Kidney epithelial cell (primary cell): Measurements from ENCODE around the gene ALK. TPM values are rescaled to one million over a fixed set of nuclear protein-coding genes. Genes with fewer than 3 reads are reported as not detected.

ENCODE experiments used
- DNase-seq: peaks from one replicate; pipeline ENCODE4 v3.0.0-alpha.2; 2010; ENCODE audit warnings: low read depth
- H3K27me3 ChIP-seq: 2 replicates; pipeline ENCODE4 v1.6.0; 2011; ENCODE audit warnings: low read length; ENCODE audit not compliant: control insufficient read depth, insufficient read depth
- H3K36me3 ChIP-seq: 2 replicates; pipeline ENCODE4 v1.5.1; 2011; ENCODE audit warnings: low read length; ENCODE audit not compliant: control insufficient read depth, insufficient read depth
- H3K4me3 ChIP-seq: 2 replicates; pipeline ENCODE4 v1.5.1; 2011; ENCODE audit warnings: low read depth, mild to moderate bottlenecking, control low read depth, low read length
- total RNA-seq: library from RNA; depleted of rRNA; stranded (reverse); fragments of >200 nt; gene quantifications from 2 replicates; pipeline ENCODE4 v1.2.3, GENCODE V29; 2015
- TF ChIP-seq, protein P1 (sequence below): IDR thresholded peaks from 2 replicates; pipeline ENCODE4 v1.5.1; 2011; ENCODE audit warnings: mild to moderate bottlenecking, moderate library complexity, low read length, control low read depth, inconsistent platforms; ENCODE audit not compliant: insufficient read depth, poor library complexity, severe bottlenecking

Gene ALK
- total RNA-seq, 1 donor from 2014 or later = not detected

DNA sequence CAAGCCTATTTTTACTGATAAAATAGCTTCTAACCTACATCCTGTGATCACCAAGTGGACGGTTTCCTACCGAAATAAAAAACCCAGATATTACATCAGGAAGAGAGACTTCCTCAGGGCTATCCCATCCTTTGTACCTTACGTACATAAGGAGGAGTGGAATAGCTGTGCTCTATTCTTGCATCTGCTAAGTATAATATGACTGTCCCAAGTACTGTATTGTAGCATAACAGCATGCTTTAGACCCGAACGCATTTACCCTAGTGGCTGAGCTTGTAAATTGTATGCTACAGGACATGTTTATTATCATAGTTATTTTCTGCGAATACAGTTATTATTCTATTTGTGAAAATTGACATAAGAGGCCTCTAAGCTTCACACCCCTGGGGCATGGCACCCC lies 503.8 kb downstream of the ALK start:
- TF ChIP-seq, protein P1, sequence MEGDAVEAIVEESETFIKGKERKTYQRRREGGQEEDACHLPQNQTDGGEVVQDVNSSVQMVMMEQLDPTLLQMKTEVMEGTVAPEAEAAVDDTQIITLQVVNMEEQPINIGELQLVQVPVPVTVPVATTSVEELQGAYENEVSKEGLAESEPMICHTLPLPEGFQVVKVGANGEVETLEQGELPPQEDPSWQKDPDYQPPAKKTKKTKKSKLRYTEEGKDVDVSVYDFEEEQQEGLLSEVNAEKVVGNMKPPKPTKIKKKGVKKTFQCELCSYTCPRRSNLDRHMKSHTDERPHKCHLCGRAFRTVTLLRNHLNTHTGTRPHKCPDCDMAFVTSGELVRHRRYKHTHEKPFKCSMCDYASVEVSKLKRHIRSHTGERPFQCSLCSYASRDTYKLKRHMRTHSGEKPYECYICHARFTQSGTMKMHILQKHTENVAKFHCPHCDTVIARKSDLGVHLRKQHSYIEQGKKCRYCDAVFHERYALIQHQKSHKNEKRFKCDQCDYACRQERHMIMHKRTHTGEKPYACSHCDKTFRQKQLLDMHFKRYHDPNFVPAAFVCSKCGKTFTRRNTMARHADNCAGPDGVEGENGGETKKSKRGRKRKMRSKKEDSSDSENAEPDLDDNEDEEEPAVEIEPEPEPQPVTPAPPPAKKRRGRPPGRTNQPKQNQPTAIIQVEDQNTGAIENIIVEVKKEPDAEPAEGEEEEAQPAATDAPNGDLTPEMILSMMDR = no peak
- Histone ChIP-seq H3K27me3 (peaks cover 6% of the 10 kb centered on the region), H3K36me3 (no peaks in the 10 kb centered on the region), H3K4me3 (no peak overlapping the region)
- DNase-seq = no peak

DNA sequence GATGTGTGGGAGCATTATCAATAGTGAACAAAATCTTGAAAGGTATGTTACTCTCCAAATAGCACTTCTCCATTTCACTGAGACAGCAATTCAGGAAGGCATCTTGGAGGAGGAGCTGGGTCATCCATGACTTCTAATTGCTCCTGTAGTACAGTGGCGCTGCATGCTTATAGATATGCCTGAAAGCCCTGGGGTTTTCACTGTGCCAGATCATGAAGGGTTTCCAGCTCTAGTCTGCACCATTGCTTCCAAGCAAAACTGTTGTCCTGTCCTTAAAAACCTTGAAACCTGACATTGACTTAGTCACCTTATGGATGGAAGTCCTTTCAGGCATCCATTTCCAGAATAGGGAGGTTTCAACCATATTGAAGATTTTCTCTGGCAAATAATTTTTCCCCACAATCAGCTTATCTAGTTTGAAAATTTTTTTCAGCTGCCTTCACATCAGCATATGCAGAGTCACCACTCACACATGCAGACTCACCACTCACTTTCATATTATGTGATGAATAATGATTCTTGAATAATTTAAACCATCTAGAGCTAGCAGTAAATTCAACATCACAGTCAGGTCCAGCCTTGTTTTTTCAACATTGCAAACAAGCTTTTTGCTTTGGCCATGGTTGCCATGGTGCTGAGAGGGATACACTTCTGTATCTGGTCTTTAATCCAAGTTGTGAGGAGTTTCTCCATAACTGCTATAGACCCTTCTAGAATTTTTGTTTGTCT lies 509.0 kb downstream of the ALK start:
- DNase-seq = no peak

DNA sequence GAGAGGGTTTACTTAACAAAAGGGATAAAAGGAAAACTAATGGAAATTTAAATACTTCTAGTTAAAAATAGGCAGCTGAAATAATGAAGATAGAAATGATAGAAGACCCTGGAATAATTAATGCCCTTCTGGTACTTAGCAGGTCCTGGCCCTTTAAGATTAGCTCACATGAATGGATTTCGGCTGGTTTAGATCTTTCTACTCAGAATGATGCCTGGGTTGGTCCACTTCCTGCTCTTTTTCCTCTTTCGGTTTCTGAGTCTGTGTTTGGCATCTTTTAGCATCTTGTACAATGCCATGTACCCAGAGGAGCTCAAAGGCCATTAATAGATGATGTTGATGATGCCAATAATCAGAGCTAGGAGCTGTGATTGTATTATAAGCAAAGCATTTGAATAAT lies 515.7 kb downstream of the ALK start:
- DNase-seq = no peak
- TF ChIP-seq, protein P1 = no peak

More for the DNA sequence above, 509.0 kb downstream of the ALK start:
- TF ChIP-seq, protein P1 = no peak
- Histone ChIP-seq H3K4me3 (no peak overlapping the region), H3K27me3 (no peaks in the 10 kb centered on the region), H3K36me3 (no peaks in the 10 kb centered on the region)

DNA sequence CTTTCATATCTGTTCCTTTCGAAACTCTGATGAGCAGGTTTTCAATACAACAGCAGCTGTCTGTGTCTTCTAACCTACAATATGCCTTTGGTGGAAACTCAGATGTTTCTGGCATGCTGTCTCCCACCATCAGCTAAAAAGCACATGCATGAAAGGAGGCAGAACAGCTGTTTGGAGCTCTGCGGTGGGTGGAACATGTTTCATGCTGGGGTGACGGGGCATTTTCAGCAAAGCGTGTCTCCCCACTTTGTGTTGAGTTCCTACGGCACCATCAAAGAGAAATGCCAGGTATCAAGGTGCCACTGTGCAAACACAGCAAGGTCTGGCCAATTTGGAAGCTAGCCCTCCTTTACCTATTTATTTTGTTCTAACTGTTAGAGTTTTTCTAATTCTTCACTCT lies 516.1 kb downstream of the ALK start:
- Histone ChIP-seq H3K36me3 (no peaks in the 10 kb centered on the region), H3K27me3 (no peaks in the 10 kb centered on the region), H3K4me3 (no peak overlapping the region)
- TF ChIP-seq, protein P1 = no peak
- no peak for DNase-seq

More for the DNA sequence above, 515.7 kb downstream of the ALK start:
- Histone ChIP-seq H3K36me3 (no peaks in the 10 kb centered on the region), H3K27me3 (no peaks in the 10 kb centered on the region), H3K4me3 (no peak overlapping the region)

DNA sequence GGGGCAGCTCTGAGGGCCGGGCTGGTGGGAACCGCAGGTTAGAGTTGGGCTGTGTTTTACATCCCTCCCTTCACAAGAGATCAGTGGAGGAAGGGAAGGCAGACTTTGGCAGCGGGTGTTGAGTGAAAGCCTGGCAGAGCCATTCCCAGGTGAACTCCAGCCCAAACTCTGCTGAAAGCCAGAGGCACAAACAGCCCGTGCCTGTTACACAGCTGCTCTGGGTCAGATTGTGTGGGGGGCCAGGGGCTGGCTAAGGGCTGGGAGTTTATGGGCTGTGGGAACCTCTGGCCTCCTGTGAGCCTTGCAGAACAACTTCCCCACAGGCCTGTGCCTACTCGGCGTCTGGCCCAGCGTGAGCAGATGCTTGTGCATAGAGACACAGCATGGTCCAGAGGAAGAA lies 519.4 kb downstream of the ALK start:
- Histone ChIP-seq H3K4me3 (no peak overlapping the region), H3K27me3 (no peaks in the 10 kb centered on the region), H3K36me3 (no peaks in the 10 kb centered on the region)
- TF ChIP-seq, protein P1 = no peak
- no peak for DNase-seq

DNA sequence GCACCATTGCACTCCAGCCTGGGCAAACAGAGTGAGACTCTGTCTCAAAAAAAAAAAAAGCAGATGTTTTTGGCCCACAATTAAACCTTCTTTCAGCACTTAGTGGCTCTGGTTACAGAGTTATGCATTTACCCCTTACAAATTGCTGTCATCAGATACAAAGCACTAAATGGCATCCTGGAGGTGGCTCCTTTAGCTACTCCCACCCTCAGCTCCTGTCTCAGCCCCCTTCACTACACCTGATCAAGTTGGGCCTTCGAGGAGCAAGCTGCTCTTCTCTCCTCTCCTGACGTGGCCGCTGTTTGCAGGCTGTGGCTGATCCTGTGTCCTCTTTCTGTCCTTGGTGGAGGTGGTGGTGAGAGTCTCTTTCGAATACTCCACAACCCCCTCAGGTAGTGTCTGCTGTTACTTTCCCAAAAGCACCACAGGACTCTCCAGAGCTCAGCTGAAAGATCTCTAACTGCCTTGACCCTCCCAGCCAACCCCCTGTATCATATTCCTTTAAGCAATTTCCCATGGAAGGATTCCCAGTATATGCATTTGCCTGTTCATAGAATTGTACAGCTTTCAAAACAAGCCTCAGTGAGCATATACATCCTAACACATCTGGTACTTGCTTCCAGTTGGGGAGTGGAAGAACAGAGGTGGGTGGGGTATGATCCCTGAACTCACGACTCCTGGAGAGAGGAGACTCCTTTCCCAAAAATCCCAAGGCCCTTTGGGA lies 520.3 kb downstream of the ALK start:
- TF ChIP-seq, protein P1 = no peak
- Histone ChIP-seq H3K36me3 (no peaks in the 10 kb centered on the region), H3K27me3 (no peaks in the 10 kb centered on the region), H3K4me3 (no peak overlapping the region)
- DNase-seq = no peak
